Right lobe of liver (tissue), 6 donors: ENCODE measurements around the gene SEZ6L. TPM values are rescaled to one million over a fixed set of nuclear protein-coding genes. Genes with fewer than 3 reads are reported as not detected.

Source experiments
- ATAC-seq, 4 donors: fragments of 200-7000 bp; cut with Tn5 transposase; one replicate each; pipeline ENCODE4 v1.9.1; 2020; ENCODE audit warnings: mild to moderate bottlenecking in 4 of 4, moderate library complexity in 4 of 4
- DNase-seq, 3 donors: peaks; one replicate each; pipeline ENCODE4 v3.0.0-alpha.2; 2020
- H3K27ac ChIP-seq, 3 donors: fragments of 200-600 bp; one replicate each; pipeline ENCODE4 v1.8.0; 2022
- H3K27me3 ChIP-seq, 2 donors: fragments of 200-600 bp; one replicate each; pipeline ENCODE4 v1.8.0; 2022
- H3K36me3 ChIP-seq, 4 donors: fragments of 200-600 bp; sonication (generic) in 1 of 4; one replicate each; pipeline versions ENCODE4 v1.5.1 to v1.8.0; 2017 to 2022; ENCODE audit warnings: control low read depth in 1 of 4
- H3K4me1 ChIP-seq, 4 donors: fragments of 200-600 bp; sonication (generic) in 1 of 4; one replicate each; pipeline versions ENCODE4 v1.5.1 to v1.8.0; 2017 to 2022; ENCODE audit warnings: control low read depth in 1 of 4
- H3K4me3 ChIP-seq, 3 donors: fragments of 200-600 bp; one replicate each; pipeline ENCODE4 v1.8.0; 2022
- H3K9me3 ChIP-seq, 4 donors: fragments of 200-600 bp; sonication (generic) in 1 of 4; one replicate each; pipeline versions ENCODE4 v1.5.1 to v1.8.0; 2017 to 2022; ENCODE audit warnings: control low read depth in 1 of 4
- CTCF ChIP-seq, 4 donors: fragments of 200-600 bp in 3 of 4; fragments of 450-650 bp in 1 of 4; IDR thresholded peaks; one replicate each; pipeline versions ENCODE4 v1.5.1 to v1.8.0; 2016 to 2022; ENCODE audit warnings: antibody characterized with exemption in 4 of 4, mild to moderate bottlenecking in 2 of 4
- POLR2A ChIP-seq: fragments of 450-650 bp; IDR thresholded peaks from one replicate; pipeline ENCODE4 v1.6.1; 2017; ENCODE audit warnings: antibody characterized with exemption, mild to moderate bottlenecking
- WGBS: methylation state at CpG from one replicate; pipeline ENCODE4 v1.1.6; 2018; ENCODE audit warnings: low coverage, low lambda C conversion rate; ENCODE audit not compliant: insufficient coverage; ENCODE audit errors: missing lambda C conversion rate; 5-methylcytosine and 5-hydroxymethylcytosine counted together
- intact Hi-C, 2 donors: fragments of 100-400 bp; cut with DNase I; formaldehyde crosslinking; loops; one replicate each; pipeline versions ENCODE4 v1.11.2 to v1.14.1; 2022
- total RNA-seq, 6 experiments: library from RNA; depleted of rRNA in 2 of 6; stranded (reverse); fragments of >200 nt in 2 of 6; fragmentation: NEBNext Ultra II Directional in 3 of 6; extraction: Animal tissue kit (Norgen Biotek cat#: 25700) in 3 of 6; gene quantifications; one replicate each; pipeline versions ENCODE4 v1.1.0 to v1.2.4, GENCODE V29; 2016 to 2023
- donor health status: DM: no; HTN: yes; CAD: no.
- donor health status: DM: no; HTN: no; CAD: no.
- donor health status: DM: no; HTN: no; CAD: no.
- donor health status: DM: no; HTN: yes; CAD: no.
- donor health status: DM: no; HTN: yes; CAD: no.

SEZ6L gene
- total RNA-seq, 6 experiments from 2014 or later, result 0.13 TPM; not detected in 5

GRCh38 chr22:26127556-26127955 lies 41.7 kb upstream of the SEZ6L start:
- WGBS, result 62% methylated on average over 4 of the region's 4 CpGs
- no peaks in the 10 kb centered on the region for H3K9me3 ChIP-seq
- no peaks in the 10 kb centered on the region for H3K36me3 ChIP-seq
- no peaks in the 10 kb centered on the region for H3K27me3 ChIP-seq
- intact Hi-C loops, result no loop called here
- no peak for ATAC-seq
- no peak overlapping the region for H3K27ac ChIP-seq
- TF ChIP-seq POLR2A (no peak), CTCF (IDR thresholded peaks at IDR 0.05) (no peak)
- H3K4me1 ChIP-seq, result no peaks in the 10 kb centered on the region
- H3K4me3 ChIP-seq, result no peak overlapping the region
- DNase-seq, result no peak

- no peaks in the 10 kb centered on the region for H3K27me3 ChIP-seq
- H3K4me1 ChIP-seq, result no peaks in the 10 kb centered on the region
Measured at GRCh38 chr22:26131589-26132154, 37.6 kb upstream of the SEZ6L start.

GRCh38 chr22:26134654-26135330 lies 34.5 kb upstream of the SEZ6L start:
- TF ChIP-seq CTCF (IDR thresholded peaks at IDR 0.05) (peak in 1 of 4 donors; percentile 9), POLR2A (no peak)
- WGBS, result 52% methylated on average over 6 of the region's 7 CpGs
- DNase-seq, result no peak
- ATAC-seq, result no peak
- intact Hi-C loops, result no loop called here
- H3K4me1 ChIP-seq, result no peaks in the 10 kb centered on the region
- no peaks in the 10 kb centered on the region for H3K36me3 ChIP-seq
- no peak overlapping the region for H3K4me3 ChIP-seq
- no peaks in the 10 kb centered on the region for H3K9me3 ChIP-seq
- H3K27me3 ChIP-seq, result no peaks in the 10 kb centered on the region
- no peak overlapping the region for H3K27ac ChIP-seq

More at GRCh38 chr22:26131589-26132154, 37.6 kb upstream of the SEZ6L start:
- Histone ChIP-seq H3K9me3 (no peaks in the 10 kb centered on the region), H3K27ac (no peak overlapping the region), H3K4me3 (no peak overlapping the region), H3K36me3 (no peaks in the 10 kb centered on the region)
- TF ChIP-seq CTCF (IDR thresholded peaks at IDR 0.05) (no peak), POLR2A (no peak)
- intact Hi-C loops, result no loop called here
- DNase-seq (no peak), ATAC-seq (no peak)
- 6% methylated on average over 5 of the region's 10 CpGs for WGBS

- Histone ChIP-seq H3K27ac (no peak overlapping the region), H3K4me3 (no peak overlapping the region), H3K27me3 (no peaks in the 10 kb centered on the region), H3K4me1 (no peaks in the 10 kb centered on the region), H3K9me3 (no peaks in the 10 kb centered on the region), H3K36me3 (no peaks in the 10 kb centered on the region)
- 48% methylated on average over 2 of the region's 2 CpGs for WGBS
- intact Hi-C loops, result no loop called here
- ATAC-seq, result no peak
- no peak for TF ChIP-seq POLR2A
- no peak for TF ChIP-seq CTCF (IDR thresholded peaks at IDR 0.05)
- DNase-seq, result no peak
Measured at GRCh38 chr22:26135806-26136205, 33.5 kb upstream of the SEZ6L start.
